Common myeloid progenitor, CD34-positive (primary cell): ENCODE measurements around the gene LRRC71.

Source experiments
- CTCF ChIA-PET: fragments of 350-600 bp; sonication (Branson Sonifier 250); formaldehyde crosslinking; loops from one replicate; lab custom pipeline; 2021; ENCODE audit warnings: antibody characterized with exemption; lab: Charles Lee
- POLR2A ChIA-PET: fragments of 350-600 bp; sonication (Branson Sonifier 250); formaldehyde crosslinking; loops from one replicate; lab custom pipeline; 2021; ENCODE audit warnings: antibody characterized with exemption; lab: Charles Lee
- DNase-seq, 3 donors: peaks; one replicate each; pipeline versions ENCODE4 v3.0.0 to v3.0.0-alpha.2; 2013
- H3K27ac ChIP-seq, 2 experiments: 1 replicate in 1 of 2; 2 replicates in 1 of 2; pipeline ENCODE4 v1.7.0; 2013; ENCODE audit warnings: inconsistent platforms in 2 of 2, low read length in 2 of 2, mild to moderate bottlenecking in 2 of 2, low read depth in 1 of 2, moderate library complexity in 1 of 2; ENCODE audit not compliant: severe bottlenecking in 2 of 2, insufficient read depth in 1 of 2, poor library complexity in 1 of 2
- H3K27me3 ChIP-seq, 5 experiments: replicated peaks in 2 of 5; 1 replicate in 3 of 5; 2 replicates in 2 of 5; pipeline versions ENCODE4 v1.6.1 to v1.7.0; 2013; ENCODE audit warnings: low read length in 4 of 5, mild to moderate bottlenecking in 2 of 5, moderate library complexity in 2 of 5, inconsistent platforms in 1 of 5; ENCODE audit not compliant: insufficient read depth in 5 of 5, control insufficient read depth in 4 of 5
- H3K36me3 ChIP-seq, 4 experiments: 1 replicate in 2 of 4; 2 replicates in 2 of 4; pipeline versions ENCODE4 v1.6.1 to v1.7.0; 2013; ENCODE audit warnings: low read length in 3 of 4, control low read depth in 1 of 4, mild to moderate bottlenecking in 1 of 4; ENCODE audit not compliant: control insufficient read depth in 4 of 4, insufficient read depth in 4 of 4
- H3K4me1 ChIP-seq, 4 experiments: 1 replicate in 3 of 4; 2 replicates in 1 of 4; pipeline versions ENCODE4 v1.6.1 to v1.7.1; 2013; ENCODE audit warnings: low read length in 3 of 4, mild to moderate bottlenecking in 3 of 4, control low read depth in 1 of 4, inconsistent platforms in 1 of 4, moderate library complexity in 1 of 4; ENCODE audit not compliant: control insufficient read depth in 4 of 4, insufficient read depth in 4 of 4; ENCODE audit errors: control extremely low read depth in 1 of 4
- H3K4me3 ChIP-seq, 7 experiments: 1 replicate in 4 of 7; 2 replicates in 3 of 7; pipeline versions ENCODE4 v1.5.1 to v1.7.0; 2013; ENCODE audit warnings: mild to moderate bottlenecking in 7 of 7, low read length in 6 of 7, moderate library complexity in 6 of 7, inconsistent platforms in 2 of 7, low read depth in 2 of 7, control low read depth in 1 of 7; ENCODE audit not compliant: insufficient read depth in 4 of 7, control insufficient read depth in 1 of 7; ENCODE audit errors: extremely low read depth in 1 of 7
- H3K9me3 ChIP-seq, 5 experiments: 1 replicate in 4 of 5; 2 replicates in 1 of 5; pipeline versions ENCODE4 v1.6.1 to v1.7.1; 2013; ENCODE audit warnings: low read length in 4 of 5, mild to moderate bottlenecking in 2 of 5, inconsistent platforms in 1 of 5, low read depth in 1 of 5, moderate library complexity in 1 of 5; ENCODE audit not compliant: control insufficient read depth in 4 of 5, insufficient read depth in 2 of 5; ENCODE audit errors: control extremely low read depth in 1 of 5
- WGBS: methylation state at CpG from one replicate; pipeline ENCODE4 v1.1.5; 2013; ENCODE audit not compliant: insufficient coverage; 5-methylcytosine and 5-hydroxymethylcytosine counted together

Gene LRRC71

DNA sequence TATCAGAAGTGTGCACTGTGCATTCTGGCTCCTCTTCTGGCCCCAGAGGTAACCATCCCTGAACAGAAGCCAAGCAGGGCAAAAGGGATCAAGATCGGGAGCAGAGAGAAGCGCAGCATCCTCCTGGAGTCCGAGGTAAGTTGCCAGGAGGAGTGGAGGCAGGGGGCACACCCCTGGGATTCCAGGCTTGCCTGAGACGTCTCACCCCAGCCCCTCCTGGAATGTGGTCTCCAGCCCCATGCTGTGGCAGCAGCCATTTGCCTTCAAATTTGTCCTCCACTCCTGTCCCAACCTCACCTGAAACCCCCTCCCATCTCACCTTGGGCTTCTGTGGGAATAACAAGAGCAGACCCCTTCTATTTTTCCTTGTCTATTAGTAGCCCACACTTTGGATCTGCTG, 10.1 kb downstream of the LRRC71 start:
- peaks cover 0 to 32% (median 12%) of the 10 kb centered on the region in 5 experiments for H3K27me3 ChIP-seq
- peaks cover 0 to 3% (median under 1%) of the 10 kb centered on the region in 4 experiments for H3K36me3 ChIP-seq
- no peak for DNase-seq
- H3K4me3 ChIP-seq, result no peak overlapping the region
- POLR2A ChIA-PET, result no interaction called here
- 67% methylated on average over 3 of the region's 4 CpGs for WGBS
- H3K9me3 ChIP-seq, result no peaks in the 10 kb centered on the region
- CTCF ChIA-PET, result interaction anchor here (0.8 to 14.3 kb wide), 5 partner anchors 43 to 250 kb away, joined by 3 to 201 read pairs (median 3); partner anchors contain the start of genes INSRR and PEAR1
- no peak overlapping the region for H3K27ac ChIP-seq
- H3K4me1 ChIP-seq, result peaks cover 0 to 33% (median 24%) of the 10 kb centered on the region in 4 experiments

DNA sequence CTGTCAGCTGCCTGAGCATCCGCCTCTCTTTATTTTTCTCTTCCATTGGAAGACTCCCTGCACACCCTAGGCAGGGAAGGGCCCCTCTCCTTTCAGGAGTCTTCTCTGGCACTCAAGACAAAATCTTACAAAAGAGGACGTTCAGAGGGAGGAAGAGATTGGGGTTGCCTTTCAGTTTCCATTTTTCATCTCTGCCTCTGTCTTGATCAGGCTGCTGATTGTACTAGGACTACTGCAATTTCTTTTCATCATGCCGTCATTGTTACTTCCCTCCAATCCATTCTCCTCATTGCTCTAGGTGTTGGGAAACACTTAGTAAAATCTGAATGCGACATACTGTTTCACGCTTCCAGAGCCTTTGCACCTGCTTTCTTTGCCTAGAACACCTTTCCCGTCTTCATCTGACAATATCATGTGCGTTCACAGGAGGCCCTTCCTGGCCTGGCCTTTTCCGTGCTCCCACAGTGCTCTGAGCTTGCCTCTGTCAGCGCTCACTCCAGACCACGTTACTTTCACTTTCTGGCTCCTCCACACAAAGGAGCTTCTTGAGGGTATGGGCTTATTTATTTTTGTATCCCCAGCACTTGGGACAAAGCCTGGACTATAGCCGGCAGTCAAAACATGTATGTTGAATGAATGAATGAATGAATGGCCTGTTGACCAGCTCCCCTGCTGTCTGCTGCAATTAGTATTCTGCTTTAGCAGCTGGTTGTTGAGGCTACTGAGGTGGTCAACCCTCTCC, 10.9 kb downstream of the LRRC71 start:
- ChIA-PET CTCF (interaction anchor here (0.5 to 14.3 kb wide), 8 partner anchors 16 to 1369 kb away, joined by 3 to 201 read pairs (median 4); partner anchors contain the start of gene PEAR1), POLR2A (no interaction called here)
- H3K4me1 ChIP-seq, result peaks cover 0 to 24% (median 16%) of the 10 kb centered on the region in 4 experiments
- no peaks in the 10 kb centered on the region for H3K9me3 ChIP-seq
- 59% methylated on average over 10 of the region's 11 CpGs for WGBS
- no peak overlapping the region for H3K27ac ChIP-seq
- peak overlapping the region in 2 of 7 experiments; percentile 1 to 14 for H3K4me3 ChIP-seq
- H3K27me3 ChIP-seq, result peaks cover 0 to 31% (median 10%) of the 10 kb centered on the region in 5 experiments
- peak in 2 of 3 donors; percentile 27 to 30 for DNase-seq
- peaks cover 0 to 7% (median 3%) of the 10 kb centered on the region in 4 experiments for H3K36me3 ChIP-seq

DNA sequence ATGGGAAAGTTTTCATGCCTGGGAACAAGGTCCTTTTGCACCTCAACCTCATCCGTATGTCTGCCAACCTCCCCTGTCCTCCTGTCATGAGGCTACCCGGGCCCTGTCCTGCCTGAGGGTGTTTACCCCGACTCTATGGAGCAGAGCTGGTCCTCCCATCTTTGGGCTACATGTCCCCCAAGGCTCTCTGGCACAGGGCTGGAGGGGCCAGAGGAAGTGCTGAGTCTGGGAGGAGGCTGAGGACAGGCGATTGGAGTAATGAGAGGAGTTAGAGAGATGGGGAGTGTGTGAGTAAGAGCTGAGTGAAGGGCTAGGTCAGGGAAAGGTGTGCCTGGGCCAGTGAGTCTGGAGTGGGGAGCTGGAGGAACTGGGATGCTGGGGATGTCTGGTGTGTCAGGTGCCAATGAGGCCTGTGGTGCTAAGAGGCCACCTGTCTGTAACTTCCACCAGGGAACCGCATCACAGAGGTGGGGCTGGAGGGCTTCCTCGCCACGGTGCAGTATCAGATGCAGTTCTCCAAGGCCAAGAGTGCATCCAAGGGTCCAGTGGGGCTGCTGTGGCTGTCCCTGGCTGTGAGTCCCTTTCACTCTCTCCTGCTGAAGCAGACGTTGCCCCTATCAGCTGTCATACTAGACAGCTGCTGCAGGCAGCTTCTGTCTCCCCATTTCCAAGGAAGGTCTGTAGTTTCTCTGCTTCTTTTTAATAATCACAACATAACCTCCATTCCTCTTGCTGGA, 11.7 kb downstream of the LRRC71 start:
- H3K36me3 ChIP-seq, result peaks cover 0 to 15% (median 7%) of the 10 kb centered on the region in 4 experiments
- H3K27me3 ChIP-seq, result peaks cover 0 to 25% (median 6%) of the 10 kb centered on the region in 5 experiments
- no peak for DNase-seq
- 77% methylated on average over 6 of the region's 8 CpGs for WGBS
- H3K27ac ChIP-seq, result no peak overlapping the region
- peaks cover 0 to 18% (median 13%) of the 10 kb centered on the region in 4 experiments for H3K4me1 ChIP-seq
- H3K4me3 ChIP-seq, result peak overlapping the region in 2 of 7 experiments; percentile 1 to 14
- POLR2A ChIA-PET, result no interaction called here
- H3K9me3 ChIP-seq, result no peaks in the 10 kb centered on the region
- CTCF ChIA-PET, result interaction anchor here (0.8 to 14.3 kb wide), 5 partner anchors 15 to 206 kb away, joined by 3 to 201 read pairs (median 4); partner anchors contain the start of gene PEAR1

DNA sequence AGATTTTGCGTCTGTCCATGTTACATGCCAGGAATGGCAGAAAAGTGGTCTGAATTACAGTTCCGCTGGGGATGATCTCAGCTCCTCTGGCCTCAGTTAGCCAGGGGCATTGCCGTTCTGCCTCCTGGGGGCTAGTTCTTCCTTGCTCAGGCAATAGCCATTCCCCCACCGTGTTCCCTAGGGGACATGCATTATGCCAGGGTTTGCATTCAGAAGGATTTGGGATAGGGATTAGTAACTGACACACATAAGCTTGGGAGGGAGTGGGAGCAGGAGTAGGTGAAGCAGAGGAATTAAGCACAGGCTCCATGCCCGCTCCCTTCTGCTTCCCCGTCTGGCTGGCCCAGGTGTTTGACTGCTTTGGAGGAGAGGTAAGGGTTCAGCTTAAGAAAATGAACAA, 12.7 kb downstream of the LRRC71 start:
- H3K36me3 ChIP-seq, result peaks cover 0 to 16% (median 10%) of the 10 kb centered on the region in 4 experiments
- no peak for DNase-seq
- H3K27ac ChIP-seq, result no peak overlapping the region
- H3K4me1 ChIP-seq, result peaks cover 0 to 8% (median 3%) of the 10 kb centered on the region in 4 experiments
- no peaks in the 10 kb centered on the region for H3K9me3 ChIP-seq
- H3K4me3 ChIP-seq, result no peak overlapping the region
- CTCF ChIA-PET, result interaction anchor here (0.6 to 14.3 kb wide), 4 partner anchors 10 to 94 kb away, joined by 3 to 201 read pairs (median 4); partner anchors contain the start of gene PEAR1
- 98% methylated on average over 6 of the region's 6 CpGs for WGBS
- peaks cover 0 to 16% (median 3%) of the 10 kb centered on the region in 5 experiments for H3K27me3 ChIP-seq
- POLR2A ChIA-PET, result no interaction called here

DNA sequence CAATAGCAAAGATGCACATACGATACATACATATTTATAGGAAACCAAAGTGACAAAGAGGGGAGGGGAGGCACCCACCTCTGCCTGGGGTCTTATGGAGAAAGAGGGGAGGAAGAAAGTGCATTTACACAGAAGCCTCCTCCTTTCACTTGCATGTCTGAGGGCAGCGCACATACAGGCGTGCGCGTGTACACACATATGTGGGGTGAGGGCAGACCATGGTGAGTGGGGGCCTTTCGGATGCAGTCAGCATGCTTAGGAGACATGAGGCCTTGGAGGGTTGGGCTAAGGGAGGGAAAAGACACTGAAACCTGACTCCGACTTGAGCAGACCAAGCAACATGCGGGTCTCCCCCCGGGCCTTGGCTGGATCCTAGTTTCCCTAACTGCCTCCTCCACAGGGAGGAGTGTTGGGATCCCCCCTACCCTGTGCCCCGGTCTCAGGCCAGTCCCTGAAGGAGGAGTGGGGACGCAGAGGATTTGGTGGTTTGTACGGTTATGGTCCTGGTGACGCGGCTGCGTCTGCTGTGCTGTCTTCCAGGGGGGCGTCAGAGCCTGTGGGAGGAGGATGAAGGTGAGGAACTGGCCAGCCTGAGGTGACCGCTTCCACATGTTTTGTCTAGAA, 15.2 kb downstream of the LRRC71 start:
- POLR2A ChIA-PET, result no interaction called here
- Histone ChIP-seq H3K4me1 (peaks cover 0 to 7% (median 3%) of the 10 kb centered on the region in 4 experiments), H3K9me3 (no peaks in the 10 kb centered on the region), H3K27me3 (peaks cover 0 to 3% (median 0%) of the 10 kb centered on the region in 5 experiments), H3K27ac (no peak overlapping the region), H3K36me3 (peaks cover 0 to 40% (median 31%) of the 10 kb centered on the region in 4 experiments), H3K4me3 (no peak overlapping the region)
- 100% methylated on average over 9 of the region's 17 CpGs for WGBS
- no peak for DNase-seq
- CTCF ChIA-PET, result interaction anchor here (1.1 to 4.3 kb wide), 3 partner anchors 8 to 137 kb away, joined by 3 to 29 read pairs (median 7); no protein-coding TSS in a partner anchor

DNA sequence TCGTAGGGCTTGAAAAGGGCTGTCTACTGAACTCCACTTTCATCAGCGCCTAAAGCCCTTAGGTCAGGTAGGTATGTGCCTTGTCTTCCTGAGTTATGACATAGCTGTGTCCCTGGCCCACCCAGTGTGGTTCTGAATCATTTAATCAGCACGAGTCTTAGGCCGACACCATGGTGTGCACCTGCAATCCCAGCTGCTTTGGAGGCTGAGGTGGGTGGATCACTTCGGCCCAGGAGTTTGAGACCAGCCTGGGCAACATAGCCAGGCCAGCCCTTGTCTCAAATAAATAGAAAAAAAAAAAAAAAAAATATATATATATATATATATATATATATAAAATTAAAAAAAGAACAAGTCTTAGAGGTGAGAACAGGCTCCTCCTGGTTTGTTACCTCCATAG, 15.8 kb downstream of the LRRC71 start:
- WGBS, result 86% methylated on average over 1 of the region's 5 CpGs
- H3K36me3 ChIP-seq, result peaks cover 0 to 44% (median 33%) of the 10 kb centered on the region in 4 experiments

More for the DNA sequence above, 15.8 kb downstream of the LRRC71 start:
- no peak overlapping the region for H3K4me3 ChIP-seq
- no peak for DNase-seq
- CTCF ChIA-PET, result interaction anchor here (1.1 to 4.3 kb wide), 3 partner anchors 8 to 12 kb away, joined by 3 to 29 read pairs (median 3); no protein-coding TSS in a partner anchor
- H3K27me3 ChIP-seq, result peaks cover 0 to 3% (median 0%) of the 10 kb centered on the region in 5 experiments
- H3K9me3 ChIP-seq, result no peaks in the 10 kb centered on the region
- no peak overlapping the region for H3K27ac ChIP-seq
- POLR2A ChIA-PET, result no interaction called here
- H3K4me1 ChIP-seq, result peaks cover 0 to 7% (median 2%) of the 10 kb centered on the region in 4 experiments
